NCI-H2196 (cell line): ENCODE measurements around the gene SEC61B.
"Not testable (repeated sequence)": the region's sequence is repeated elsewhere in the genome, so short reads cannot be mapped to it uniquely, and the experiment has no call there.

Source experiments
- DNase-seq: peaks from one replicate; lab custom pipeline; 2025; ENCODE audit not compliant: unreplicated experiment; lab: John Stamatoyannopoulos, UW

The SEC61B gene

DNA sequence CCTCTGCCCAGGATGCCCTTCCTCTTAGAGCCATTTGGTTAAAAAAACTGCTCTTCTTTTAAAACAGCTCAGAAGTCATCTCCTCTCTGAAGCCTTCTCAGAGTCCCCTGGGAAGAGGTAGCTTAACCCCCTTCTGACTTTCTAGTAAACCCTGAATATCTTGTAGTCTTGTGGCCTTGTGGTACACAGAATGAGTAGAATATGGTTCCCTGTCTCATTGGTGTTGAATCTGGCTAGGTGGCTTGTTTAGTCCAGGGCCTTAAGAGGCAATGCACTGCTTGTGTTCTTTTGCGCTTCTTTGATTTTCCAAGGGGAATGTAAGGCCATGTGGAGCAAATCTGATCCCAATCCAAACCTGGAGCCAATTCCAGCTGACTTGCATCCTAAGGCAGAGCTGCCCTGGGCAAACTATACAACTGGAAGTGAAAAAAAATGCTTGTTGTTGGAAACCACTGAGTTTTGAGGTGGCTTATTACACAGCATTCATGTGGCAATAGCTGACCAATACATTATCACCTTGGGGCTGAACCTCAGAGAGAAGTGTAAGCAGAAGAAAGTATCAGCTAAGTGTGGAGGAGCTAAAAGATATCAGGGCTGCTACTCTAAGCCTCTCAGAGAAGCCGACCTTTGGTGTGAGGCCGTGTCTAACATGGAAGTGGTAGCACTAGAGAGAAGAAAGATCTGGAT, 31.3 kb upstream of the SEC61B start:
- no peak for DNase-seq

DNA sequence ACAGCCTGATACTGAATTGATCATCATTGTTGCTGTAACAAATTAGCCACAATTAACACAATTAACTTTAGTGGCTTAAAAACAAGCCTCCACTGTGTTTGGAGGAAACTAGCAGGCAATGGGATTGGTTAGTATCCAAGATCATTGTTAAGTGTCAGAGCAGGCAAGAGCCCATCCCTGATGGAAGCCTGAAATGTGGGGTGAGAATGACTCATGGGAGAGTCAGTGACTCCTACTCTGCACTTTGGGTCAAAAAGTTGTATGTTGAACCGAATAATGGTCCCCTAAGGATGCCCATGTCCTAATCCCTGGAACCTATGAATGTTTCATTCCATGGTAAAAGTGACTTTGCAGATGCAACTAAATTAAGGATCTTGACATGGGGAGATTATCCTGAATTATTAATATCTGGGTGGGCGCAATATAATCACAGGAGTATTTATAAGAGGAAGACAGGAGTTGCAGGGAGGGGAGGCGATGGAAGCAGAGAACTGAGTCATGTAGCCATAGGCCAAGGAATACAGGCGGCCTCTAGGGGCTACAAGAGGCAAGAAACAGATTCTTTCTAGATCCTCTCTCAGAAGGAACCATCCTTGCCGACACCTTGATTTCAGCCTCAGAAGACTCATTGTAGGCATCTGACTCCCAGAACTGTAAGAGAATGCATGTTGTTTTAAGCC, 29.2 kb upstream of the SEC61B start:
- DNase-seq = no peak

DNA sequence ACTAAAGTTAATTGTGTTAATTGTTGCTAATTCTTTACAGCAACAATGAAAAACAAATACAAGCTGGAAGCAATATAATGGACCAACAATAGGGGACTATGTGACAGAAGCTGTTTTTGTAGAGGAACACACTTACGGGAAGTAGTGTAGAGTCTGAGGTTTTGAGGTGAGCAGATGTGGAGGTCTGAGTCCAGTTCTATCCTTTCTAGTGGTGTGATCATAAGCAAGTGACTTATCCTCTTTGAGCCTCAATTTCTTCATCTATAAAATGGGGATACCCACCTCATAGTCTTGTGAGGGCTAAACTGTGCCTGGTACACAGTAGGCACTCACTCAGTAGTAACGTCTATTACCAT, 28.6 kb upstream of the SEC61B start:
- DNase-seq = no peak

GRCh38 chr9:99196484-99196883, 25.6 kb upstream of the SEC61B start:
- not testable (repeated sequence) for DNase-seq

GRCh38 chr9:99197124-99197630, 24.9 kb upstream of the SEC61B start:
- DNase-seq = no peak

DNA sequence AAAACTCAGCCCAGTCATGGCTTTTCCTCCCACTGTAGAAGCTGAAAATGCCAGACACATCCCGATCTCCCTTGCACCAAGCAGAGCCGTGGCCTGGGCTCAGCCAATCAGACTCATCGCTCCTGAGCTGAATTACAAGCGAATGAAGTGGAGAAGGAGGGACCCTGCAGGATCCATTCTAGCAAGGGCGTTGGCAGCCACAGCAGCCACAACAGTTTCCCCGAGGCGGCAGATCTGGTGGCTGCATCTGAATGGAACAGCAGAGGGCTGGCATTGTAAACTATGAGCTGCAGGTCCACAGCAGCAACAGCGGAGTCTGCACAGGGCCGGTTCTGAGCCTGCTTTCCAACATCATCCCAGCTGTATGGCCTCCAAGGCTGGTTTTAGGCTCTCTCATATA, 24.1 kb upstream of the SEC61B start:
- DNase-seq = no peak

- DNase-seq = no peak
These were observed 22.0 kb upstream of the SEC61B start for GRCh38 chr9:99199938-99200539.

- no peak for DNase-seq
These were observed 20.5 kb upstream of the SEC61B start for GRCh38 chr9:99201603-99202002.

DNA sequence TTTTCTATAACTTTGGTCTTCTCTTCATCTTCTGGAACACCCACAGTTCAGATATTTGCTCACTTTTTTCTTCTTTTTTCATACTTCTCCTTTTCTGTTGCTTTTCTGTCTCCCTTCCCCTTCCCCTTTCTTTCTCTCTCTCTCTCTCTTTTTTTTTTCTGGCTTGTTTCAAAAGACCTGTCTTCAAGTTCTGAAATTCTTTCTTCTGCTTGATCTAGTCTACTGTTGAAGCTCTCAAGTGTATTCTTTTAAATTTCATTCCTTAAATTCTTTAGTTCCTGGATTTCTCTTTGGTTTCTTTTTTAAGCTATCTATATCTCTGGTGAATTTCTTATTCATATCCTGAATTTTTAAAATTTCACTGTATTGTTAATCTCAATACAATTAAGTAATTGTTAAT, 11.5 kb upstream of the SEC61B start:
- DNase-seq = no peak

GRCh38 chr9:99211746-99212145, 10.3 kb upstream of the SEC61B start:
- DNase-seq = no peak

- no peak for DNase-seq
These were observed 8.9 kb upstream of the SEC61B start for GRCh38 chr9:99213197-99213596.

DNA sequence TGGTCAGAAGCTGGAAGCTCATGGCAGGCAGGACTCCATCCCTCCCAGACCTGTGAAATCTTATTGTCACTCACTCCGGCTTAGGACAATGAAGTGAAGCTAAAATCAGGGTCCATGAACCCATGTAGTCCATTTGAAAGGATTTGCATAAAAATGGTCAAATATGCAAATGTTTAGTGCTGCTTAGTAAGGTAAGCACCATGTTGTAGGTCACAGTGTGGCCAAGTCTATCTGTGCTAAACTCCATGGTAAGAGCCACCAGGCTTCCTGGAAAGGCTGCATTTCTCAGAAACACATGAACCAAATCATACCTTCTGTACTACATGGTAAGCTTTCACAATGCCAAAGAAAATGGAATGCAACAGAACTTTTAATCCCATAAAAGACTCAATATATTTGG, 6.0 kb upstream of the SEC61B start:
- no peak for DNase-seq

GRCh38 chr9:99220011-99220410, 2.1 kb upstream of the SEC61B start:
- no peak for DNase-seq

GRCh38 chr9:99221266-99221620, 839 bp upstream of the SEC61B start:
- DNase-seq = no peak

- DNase-seq = no peak
These were observed 561 bp downstream of the SEC61B start for GRCh38 chr9:99222416-99223270.

DNA sequence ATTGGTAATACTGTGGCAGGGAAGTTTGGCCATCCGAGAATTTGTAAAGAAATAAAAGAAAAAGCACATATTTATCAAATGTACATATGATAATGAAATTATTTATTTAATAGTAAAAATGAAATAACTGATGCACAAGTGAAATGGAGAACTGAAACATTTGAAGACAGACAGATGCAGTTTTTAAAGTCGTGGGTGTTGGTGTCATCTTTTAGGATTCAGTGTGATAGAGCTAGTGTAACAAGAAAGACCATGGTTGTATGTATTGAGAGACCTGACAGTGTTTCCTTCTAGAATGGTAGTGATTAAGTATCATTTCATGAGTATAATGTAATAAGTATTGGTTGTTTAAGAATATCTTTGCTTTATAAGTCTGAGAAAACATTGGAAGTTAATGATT, 2.4 kb downstream of the SEC61B start:
- DNase-seq = no peak

DNA sequence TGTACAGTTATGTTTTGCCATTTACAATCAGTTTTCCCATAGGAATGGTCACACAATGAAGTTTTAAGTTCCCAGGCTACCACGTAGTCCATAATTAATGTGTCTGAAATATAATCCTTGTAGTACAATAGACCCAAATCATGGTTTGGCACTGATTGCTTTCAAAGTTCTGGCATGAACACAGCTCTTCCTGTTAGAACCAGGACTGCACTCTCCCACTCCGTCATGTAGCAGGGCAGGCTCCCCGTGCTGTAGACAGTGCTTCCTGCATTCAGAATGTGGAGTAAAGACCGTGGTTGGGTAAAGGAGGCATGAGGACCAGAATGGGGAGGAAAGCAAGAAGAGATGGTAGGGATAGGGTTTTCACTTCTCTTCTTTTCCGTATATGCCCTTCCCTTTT, 4.0 kb downstream of the SEC61B start:
- no peak for DNase-seq

- DNase-seq = no peak
These were observed 8.1 kb downstream of the SEC61B start for GRCh38 chr9:99230206-99230605.

DNA sequence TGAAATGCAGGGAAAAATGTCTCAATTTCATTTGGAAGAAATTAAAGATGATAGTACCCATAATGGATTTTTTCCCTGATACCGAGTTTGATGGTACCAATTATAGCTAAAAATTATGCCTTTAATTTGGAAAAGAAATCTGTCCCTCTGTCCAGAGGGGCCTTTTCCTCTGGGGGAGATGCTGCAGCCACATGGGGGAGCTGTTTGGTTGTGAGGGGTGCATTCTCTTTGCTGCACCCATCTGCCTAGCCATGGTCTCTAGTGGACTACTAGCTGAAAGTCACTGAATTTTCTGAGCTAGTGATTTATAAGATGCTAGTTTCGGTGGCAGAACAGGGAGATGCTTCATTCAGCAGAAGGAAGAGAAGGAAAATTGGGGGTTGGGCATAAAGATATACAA, 9.6 kb downstream of the SEC61B start:
- DNase-seq = peak; percentile 10

DNA sequence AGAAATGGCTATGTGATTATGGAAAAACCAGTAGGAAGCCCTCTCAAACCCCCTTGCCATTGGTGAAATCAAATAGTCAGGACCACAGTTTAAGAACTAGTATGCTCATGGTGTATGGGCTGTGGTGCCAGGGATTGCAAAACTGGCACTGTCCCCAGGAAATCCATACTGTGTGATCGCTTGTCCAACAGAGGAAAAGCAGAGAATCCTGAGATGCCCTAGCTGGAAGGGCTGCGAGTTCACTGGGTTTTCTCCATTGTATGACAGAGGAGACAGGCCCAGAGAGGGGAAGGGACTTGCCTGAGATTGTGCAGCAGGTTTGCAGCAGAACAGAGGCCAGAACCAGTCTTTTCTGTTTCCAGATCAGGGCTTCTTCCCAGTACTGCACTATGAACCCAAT, 12.5 kb downstream of the SEC61B start:
- no peak for DNase-seq

DNA sequence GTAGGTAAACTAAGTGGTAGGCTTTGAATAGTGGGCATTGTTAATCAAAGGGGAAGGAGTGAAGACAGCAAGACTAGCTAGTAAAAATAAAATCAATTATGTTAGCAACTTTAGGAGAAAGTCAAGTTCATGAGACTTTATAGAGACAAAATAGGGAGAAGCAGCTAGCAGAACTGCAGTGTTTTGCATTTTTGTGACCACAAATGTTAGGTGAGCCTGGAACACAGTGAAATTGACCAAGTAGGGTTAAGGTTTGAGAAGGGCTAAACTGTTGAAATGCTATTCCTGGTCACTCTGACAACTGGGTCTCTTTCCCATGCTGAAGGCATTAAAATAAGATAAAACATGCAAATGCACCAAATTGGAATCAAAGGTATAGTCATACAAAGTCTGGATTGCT, 13.0 kb downstream of the SEC61B start:
- DNase-seq = no peak
